ENCODE data around the gene APEX1.

APEX1 gene

GRCh38 chr14:20486684-20487395 is 31.8 kb downstream of the APEX1 start:
- peak in 1 of 2 experiments; percentile 72 for DNase-seq (ENCODE audit: low read depth in 1 of 2, low spot score in 1 of 2)

GRCh38 chr14:20487396-20487725 is 32.3 kb downstream of the APEX1 start:
- H3K27ac ChIP-seq (replicated peaks): peak overlapping the region; percentile 89
- no peak for DNase-seq (ENCODE audit: low read depth in 1 of 2, low spot score in 1 of 2)
- no peak overlapping the region for H3K4me3 ChIP-seq (replicated peaks; ENCODE audit: insufficient read depth, low read length)
- H3K27me3 ChIP-seq (ENCODE audit: insufficient read depth, poor library complexity, severe bottlenecking): no peaks in the 10 kb centered on the region
- no peak for TF ChIP-seq CTCF (IDR thresholded peaks at IDR 0.05; ENCODE audit: insufficient read depth, low read length)
- TF ChIP-seq GABPA (IDR thresholded peaks at IDR 0.05; ENCODE audit: low read depth): no peak
- no peak for TF ChIP-seq POLR2AphosphoS5 (IDR thresholded peaks at IDR 0.05; ENCODE audit: low read depth)
- no peak for TF ChIP-seq SPI1 (IDR thresholded peaks at IDR 0.05; ENCODE audit: borderline replicate concordance, low read depth)
- no peak for TF ChIP-seq REST (IDR thresholded peaks at IDR 0.05; ENCODE audit: insufficient replicate concordance, low read depth)

More at GRCh38 chr14:20486684-20487395, 31.8 kb downstream of the APEX1 start:
- no peak for TF ChIP-seq POLR2AphosphoS5 (IDR thresholded peaks at IDR 0.05; ENCODE audit: low read depth)
- peak; percentile 90 for TF ChIP-seq SPI1 (IDR thresholded peaks at IDR 0.05; ENCODE audit: borderline replicate concordance, low read depth)
- no peak for TF ChIP-seq CTCF (IDR thresholded peaks at IDR 0.05; ENCODE audit: insufficient read depth, low read length)
- no peak for TF ChIP-seq GABPA (IDR thresholded peaks at IDR 0.05; ENCODE audit: low read depth)
- TF ChIP-seq REST (IDR thresholded peaks at IDR 0.05; ENCODE audit: insufficient replicate concordance, low read depth): peak; percentile 4
- no peaks in the 10 kb centered on the region for H3K27me3 ChIP-seq (ENCODE audit: insufficient read depth, poor library complexity, severe bottlenecking)
- H3K4me3 ChIP-seq (replicated peaks; ENCODE audit: insufficient read depth, low read length): no peak overlapping the region
- H3K27ac ChIP-seq (replicated peaks): peak overlapping the region; percentile 89

GRCh38 chr14:20489093-20489994 is 34.3 kb downstream of the APEX1 start:
- peak in 1 of 2 experiments; percentile 89 for DNase-seq (ENCODE audit: low read depth in 1 of 2, low spot score in 1 of 2)
- H3K4me3 ChIP-seq (replicated peaks; ENCODE audit: insufficient read depth, low read length): no peak overlapping the region
- TF ChIP-seq POLR2AphosphoS5 (IDR thresholded peaks at IDR 0.05; ENCODE audit: low read depth): peak; percentile 38; the same call in 1 of the 2 replicates
- TF ChIP-seq REST (IDR thresholded peaks at IDR 0.05; ENCODE audit: insufficient replicate concordance, low read depth): no peak
- peak overlapping the region; percentile 89 for H3K27ac ChIP-seq (replicated peaks)
- no peaks in the 10 kb centered on the region for H3K27me3 ChIP-seq (ENCODE audit: insufficient read depth, poor library complexity, severe bottlenecking)

Data from HL-60 (cell line).